GM21576 (cell line): ENCODE data around the gene USP13.
"Not testable (repeated sequence)": the region's sequence is repeated elsewhere in the genome, so short reads cannot be mapped to it uniquely, and the experiment has no call there.

ENCODE experiments used
- ATAC-seq: cut with Tn5 transposase; IDR thresholded peaks from one replicate; pipeline ENCODE4 v1.9.1; 2021; ENCODE audit warnings: mild to moderate bottlenecking, moderate library complexity; ENCODE audit not compliant: unreplicated experiment

The USP13 gene

GRCh38 chr3:179775416-179776122 lies 122.7 kb downstream of the USP13 start:
- ATAC-seq: no peak

GRCh38 chr3:179782841-179783240 lies 130.0 kb downstream of the USP13 start:
- ATAC-seq: not testable (repeated sequence)

GRCh38 chr3:179788996-179789395 lies 136.2 kb downstream of the USP13 start:
- no peak for ATAC-seq

GRCh38 chr3:179791793-179792192 lies 139.0 kb downstream of the USP13 start:
- ATAC-seq: no peak

GRCh38 chr3:179794355-179794754 lies 141.5 kb downstream of the USP13 start:
- no peak for ATAC-seq

GRCh38 chr3:179796421-179796820 lies 143.6 kb downstream of the USP13 start:
- ATAC-seq: no peak

GRCh38 chr3:179797192-179797591 lies 144.4 kb downstream of the USP13 start:
- ATAC-seq: no peak

GRCh38 chr3:179801263-179801662 lies 148.4 kb downstream of the USP13 start:
- ATAC-seq: no peak

GRCh38 chr3:179801856-179802255 lies 149.0 kb downstream of the USP13 start:
- no peak for ATAC-seq

- no peak for ATAC-seq
Measured at GRCh38 chr3:179806177-179806576, 153.3 kb downstream of the USP13 start.

GRCh38 chr3:179807588-179807987 lies 154.7 kb downstream of the USP13 start:
- no peak for ATAC-seq

GRCh38 chr3:179809639-179810038 lies 156.8 kb downstream of the USP13 start:
- ATAC-seq: no peak

GRCh38 chr3:179811321-179812095 lies 158.7 kb downstream of the USP13 start:
- ATAC-seq: peak; percentile 88

GRCh38 chr3:179812096-179812382 lies 159.2 kb downstream of the USP13 start:
- ATAC-seq: no peak

GRCh38 chr3:179819379-179819778 lies 166.5 kb downstream of the USP13 start:
- ATAC-seq: no peak

- no peak for ATAC-seq
Measured at GRCh38 chr3:179822296-179822695, 169.5 kb downstream of the USP13 start.

GRCh38 chr3:179825527-179826246 lies 172.8 kb downstream of the USP13 start:
- ATAC-seq: no peak

GRCh38 chr3:179826247-179826637 lies 173.4 kb downstream of the USP13 start:
- no peak for ATAC-seq

GRCh38 chr3:179828738-179829137 lies 175.9 kb downstream of the USP13 start:
- no peak for ATAC-seq

- no peak for ATAC-seq
Measured at GRCh38 chr3:179829401-179829800, 176.6 kb downstream of the USP13 start.

- ATAC-seq: no peak
Measured at GRCh38 chr3:179832333-179832854, 179.6 kb downstream of the USP13 start.

GRCh38 chr3:179833294-179833693 lies 180.5 kb downstream of the USP13 start:
- ATAC-seq: no peak
